Endothelial cell (in vitro differentiated cells): ENCODE measurements around the gene TPM4. TPM values are rescaled to one million over a fixed set of nuclear protein-coding genes. Genes with fewer than 3 reads are reported as not detected.

Source experiments
- DNase-seq: peaks from one replicate; pipeline ENCODE4 v3.0.0; 2021; ENCODE audit warnings: low spot score
- H3K27ac Mint-ChIP-seq: one replicate; pipeline ENCODE4 v1.8.0; 2021; ENCODE audit warnings: mixed read lengths, inconsistent platforms; ENCODE audit not compliant: unreplicated experiment
- H3K27me3 Mint-ChIP-seq: one replicate; pipeline ENCODE4 v1.8.0; 2021; ENCODE audit warnings: mild to moderate bottlenecking, moderate library complexity, mixed read lengths, inconsistent platforms; ENCODE audit not compliant: unreplicated experiment
- H3K36me3 Mint-ChIP-seq: one replicate; pipeline ENCODE4 v1.8.0; 2021; ENCODE audit warnings: mild to moderate bottlenecking, low read depth, mixed read lengths, inconsistent platforms; ENCODE audit not compliant: unreplicated experiment
- H3K4me1 Mint-ChIP-seq: one replicate; pipeline ENCODE4 v1.8.0; 2021; ENCODE audit warnings: mild to moderate bottlenecking, mixed read lengths, inconsistent platforms; ENCODE audit not compliant: unreplicated experiment
- H3K4me3 Mint-ChIP-seq: one replicate; pipeline ENCODE4 v1.8.0; 2021; ENCODE audit warnings: mild to moderate bottlenecking, mixed read lengths, inconsistent platforms; ENCODE audit not compliant: unreplicated experiment
- H3K9me3 Mint-ChIP-seq: one replicate; pipeline ENCODE4 v1.8.0; 2021; ENCODE audit warnings: mixed read lengths, inconsistent platforms; ENCODE audit not compliant: unreplicated experiment
- total RNA-seq: library from RNA; stranded (reverse); fragmentation: NEBNext Ultra II Directional; extraction: Animal tissue kit (Norgen Biotek cat#: 25700); gene quantifications from one replicate; pipeline ENCODE4 v1.2.1, GENCODE V29; 2021; ENCODE audit not compliant: unreplicated experiment
- TF ChIP-seq, protein P1 (sequence below): fragments of 200-600 bp; sonication (generic); IDR thresholded peaks from one replicate; pipeline ENCODE4 v1.5.0; 2021; ENCODE audit warnings: antibody characterized with exemption; ENCODE audit not compliant: unreplicated experiment

The TPM4 gene
- total RNA-seq, 1 donor from 2014 or later, result 644 TPM

DNA sequence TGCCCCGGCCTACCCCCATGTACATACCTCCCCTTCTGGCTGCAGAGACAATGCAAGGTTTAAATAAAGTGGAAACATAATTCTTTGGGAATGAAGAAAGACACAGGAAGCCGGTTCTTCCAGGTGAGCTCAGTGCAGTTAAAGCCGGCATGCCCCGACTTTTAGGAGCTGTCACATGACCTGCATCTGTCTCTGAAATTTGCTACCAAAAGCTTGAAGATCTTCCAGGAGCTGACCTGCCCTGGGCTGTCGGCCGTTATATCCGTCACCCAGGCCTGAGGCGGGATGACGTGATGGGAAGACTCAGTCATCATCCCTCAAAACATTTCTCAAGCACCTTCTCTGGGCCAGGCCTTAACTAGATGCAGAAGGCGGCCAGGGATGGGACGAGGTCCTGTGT lies 45.7 kb downstream of the TPM4 start:
- Mint-ChIP-seq H3K4me3 (no peak overlapping the region), H3K27ac (no peak overlapping the region), H3K9me3 (no peaks in the 10 kb centered on the region), H3K36me3 (peaks cover 34% of the 10 kb centered on the region), H3K4me1 (no peaks in the 10 kb centered on the region), H3K27me3 (peaks cover 7% of the 10 kb centered on the region)
- TF ChIP-seq, protein P1, sequence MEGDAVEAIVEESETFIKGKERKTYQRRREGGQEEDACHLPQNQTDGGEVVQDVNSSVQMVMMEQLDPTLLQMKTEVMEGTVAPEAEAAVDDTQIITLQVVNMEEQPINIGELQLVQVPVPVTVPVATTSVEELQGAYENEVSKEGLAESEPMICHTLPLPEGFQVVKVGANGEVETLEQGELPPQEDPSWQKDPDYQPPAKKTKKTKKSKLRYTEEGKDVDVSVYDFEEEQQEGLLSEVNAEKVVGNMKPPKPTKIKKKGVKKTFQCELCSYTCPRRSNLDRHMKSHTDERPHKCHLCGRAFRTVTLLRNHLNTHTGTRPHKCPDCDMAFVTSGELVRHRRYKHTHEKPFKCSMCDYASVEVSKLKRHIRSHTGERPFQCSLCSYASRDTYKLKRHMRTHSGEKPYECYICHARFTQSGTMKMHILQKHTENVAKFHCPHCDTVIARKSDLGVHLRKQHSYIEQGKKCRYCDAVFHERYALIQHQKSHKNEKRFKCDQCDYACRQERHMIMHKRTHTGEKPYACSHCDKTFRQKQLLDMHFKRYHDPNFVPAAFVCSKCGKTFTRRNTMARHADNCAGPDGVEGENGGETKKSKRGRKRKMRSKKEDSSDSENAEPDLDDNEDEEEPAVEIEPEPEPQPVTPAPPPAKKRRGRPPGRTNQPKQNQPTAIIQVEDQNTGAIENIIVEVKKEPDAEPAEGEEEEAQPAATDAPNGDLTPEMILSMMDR, result no peak
- no peak for DNase-seq

DNA sequence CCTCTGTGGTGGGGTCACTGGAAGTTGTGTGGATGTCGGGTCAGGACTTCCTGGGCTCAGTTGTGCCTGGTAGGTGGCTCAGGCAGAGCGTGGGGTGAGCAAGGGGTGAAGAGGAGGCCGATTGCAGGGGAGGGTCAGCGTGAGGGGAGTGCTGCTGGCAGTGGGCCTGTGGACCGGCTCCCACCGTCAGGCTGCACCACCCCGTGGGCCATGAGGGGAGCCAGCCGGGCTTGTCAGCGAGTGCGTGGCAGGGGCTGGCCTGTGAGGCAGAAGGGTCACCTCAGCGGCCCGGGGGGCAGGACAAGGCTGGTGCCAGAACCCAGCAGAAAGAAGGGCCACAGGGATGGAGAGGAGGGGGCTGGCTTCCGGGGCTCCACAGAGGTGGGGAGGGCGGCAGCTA lies 48.7 kb downstream of the TPM4 start:
- TF ChIP-seq, protein P1, result no peak
- no peak overlapping the region for H3K4me3 Mint-ChIP-seq
- H3K4me1 Mint-ChIP-seq, result no peaks in the 10 kb centered on the region
- H3K9me3 Mint-ChIP-seq, result no peaks in the 10 kb centered on the region
- H3K36me3 Mint-ChIP-seq, result peaks cover 41% of the 10 kb centered on the region
- no peak for DNase-seq
- peaks cover 8% of the 10 kb centered on the region for H3K27me3 Mint-ChIP-seq
- H3K27ac Mint-ChIP-seq, result no peak overlapping the region

DNA sequence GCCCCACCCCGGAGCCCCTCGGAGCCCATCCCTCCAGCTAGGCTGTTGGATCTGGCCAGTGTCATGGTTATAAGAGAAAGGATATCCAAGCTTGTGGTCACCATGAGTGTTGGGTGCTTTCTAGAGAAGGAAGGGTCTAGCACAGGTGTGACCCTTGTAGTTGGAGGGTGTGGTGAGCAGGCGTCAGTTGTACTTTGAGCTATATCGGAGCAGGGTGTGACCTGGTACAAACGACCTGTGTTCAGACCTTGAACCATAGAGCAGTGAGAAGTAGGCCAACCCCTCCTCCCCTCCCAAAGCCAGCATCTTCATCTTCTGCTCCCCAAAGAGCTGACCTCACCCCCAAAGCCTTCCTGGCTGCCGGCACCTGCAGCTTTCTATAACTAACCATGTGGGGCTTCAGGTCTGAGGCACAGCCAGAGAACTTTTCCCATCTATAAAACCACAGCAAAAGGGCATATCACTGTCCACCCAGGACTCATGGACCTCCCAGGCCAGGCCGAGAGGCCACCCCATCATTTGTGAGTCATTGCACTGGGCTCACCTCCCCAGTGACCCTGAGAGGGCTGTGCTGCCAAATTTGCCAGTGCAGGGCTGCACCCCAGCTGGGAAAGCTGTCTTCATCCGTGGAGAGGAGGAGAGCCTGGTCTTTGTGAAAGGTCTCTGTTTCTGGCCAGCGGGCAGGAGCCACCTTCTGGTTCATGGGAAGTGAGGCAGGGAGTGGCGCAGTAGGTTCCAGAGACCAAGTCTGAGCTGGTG lies 49.6 kb downstream of the TPM4 start:
- H3K36me3 Mint-ChIP-seq, result peaks cover 47% of the 10 kb centered on the region
- no peaks in the 10 kb centered on the region for H3K4me1 Mint-ChIP-seq
- no peak for DNase-seq
- H3K4me3 Mint-ChIP-seq, result no peak overlapping the region
- H3K9me3 Mint-ChIP-seq, result no peaks in the 10 kb centered on the region
- TF ChIP-seq, protein P1, result no peak
- H3K27ac Mint-ChIP-seq, result no peak overlapping the region
- peaks cover 8% of the 10 kb centered on the region for H3K27me3 Mint-ChIP-seq

DNA sequence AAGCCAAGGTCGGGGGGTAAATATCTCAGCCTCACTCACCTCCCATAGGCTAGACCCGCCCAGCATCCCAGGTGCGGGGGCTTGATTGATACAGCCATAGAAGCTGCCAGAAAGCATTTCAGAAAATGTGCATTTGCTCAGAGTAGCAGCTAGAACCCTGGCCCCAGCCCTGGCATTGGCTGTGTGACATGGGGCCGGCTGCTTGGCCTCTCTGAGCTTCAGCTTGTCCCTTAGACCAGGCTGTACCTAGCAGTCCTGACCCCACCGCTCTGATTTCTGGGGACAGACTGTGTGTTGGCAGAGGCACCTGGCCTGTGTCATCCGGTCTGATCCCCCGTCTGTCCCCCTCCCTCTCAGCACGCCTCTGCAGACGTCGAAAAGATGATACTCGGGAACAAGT lies 50.8 kb downstream of the TPM4 start:
- Mint-ChIP-seq H3K27ac (no peak overlapping the region), H3K4me1 (no peaks in the 10 kb centered on the region), H3K36me3 (peaks cover 50% of the 10 kb centered on the region), H3K9me3 (no peaks in the 10 kb centered on the region), H3K4me3 (no peak overlapping the region), H3K27me3 (peaks cover 8% of the 10 kb centered on the region)
- TF ChIP-seq, protein P1, result no peak
- DNase-seq, result no peak

DNA sequence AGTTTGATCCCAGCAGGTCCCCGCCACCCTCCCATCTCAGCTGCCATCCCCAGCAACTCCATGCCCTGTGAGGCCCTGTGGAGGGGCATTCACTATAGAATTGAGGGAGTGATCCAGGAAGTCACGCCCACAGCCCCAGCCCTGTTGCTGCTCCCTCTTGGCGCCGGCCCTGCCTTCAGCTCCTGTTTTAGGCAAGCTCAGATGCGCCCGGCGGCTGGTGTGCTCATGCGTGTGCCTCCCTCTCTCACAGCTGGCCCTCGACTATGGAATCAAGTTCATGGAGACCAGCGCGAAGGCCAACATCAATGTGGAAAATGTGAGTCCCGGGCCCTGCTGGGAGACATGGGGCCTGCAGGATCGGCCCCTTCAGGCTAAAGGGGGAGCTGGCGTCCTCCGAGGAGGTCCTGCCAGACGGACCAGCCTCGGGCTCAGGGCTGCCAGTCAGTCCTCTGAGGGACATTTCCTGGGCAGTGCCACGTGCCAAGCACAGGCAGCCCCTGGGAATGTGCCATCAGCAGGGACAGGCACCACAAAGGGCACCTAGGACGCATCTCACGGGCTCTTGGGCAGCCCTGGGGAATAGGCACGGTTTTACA lies 51.6 kb downstream of the TPM4 start:
- Mint-ChIP-seq H3K36me3 (peaks cover 57% of the 10 kb centered on the region), H3K4me3 (no peak overlapping the region), H3K9me3 (no peaks in the 10 kb centered on the region), H3K4me1 (no peaks in the 10 kb centered on the region), H3K27ac (no peak overlapping the region), H3K27me3 (peaks cover 8% of the 10 kb centered on the region)
- TF ChIP-seq, protein P1, result no peak
- DNase-seq, result no peak
